K562 (cell line): ENCODE results near the gene KRT71. TPM values are rescaled to one million over a fixed set of nuclear protein-coding genes. Genes with fewer than 3 reads are reported as not detected.

Experiments used
- ATAC-seq: fragments of 200-7000 bp; cut with Tn5 transposase; 3 replicates; pipeline ENCODE4 v1.9.1; 2020; ENCODE audit warnings: moderate library complexity
- BruUV-seq: library from RNA; stranded (reverse); fragments of 400-500 nt; replicated peaks from 2 replicates; lab custom pipeline; 2021; lab: Mats Ljungman, UMichigan
- CTCF ChIA-PET: fragments of 300-600 bp; formaldehyde crosslinking; extraction: SDS; loops from one replicate; lab custom pipeline; 2021; ENCODE audit warnings: low intra/inter-chr PET ratio; lab: Yijun Ruan, JAX
- POLR2A ChIA-PET: fragments of 300-600, 350-650 bp; sonication (Branson Sonifier 250); formaldehyde crosslinking; extraction: SDS; loops from one replicate; lab custom pipeline; 2021; ENCODE audit warnings: antibody characterized with exemption, inconsistent platforms; lab: Yijun Ruan, JAX
- DNase-seq, 4 experiments: peaks; one replicate each; pipeline versions ENCODE4 v3.0.0 to v3.0.0-alpha.2; 2011 to 2018; ENCODE audit warnings: low spot score in 3 of 4, mixed read lengths in 3 of 4; ENCODE audit errors: extremely low read depth in 1 of 4
- FAIRE-seq: peaks from 2 replicates; lab custom pipeline; 2011; peaks lifted over from hg19 to GRCh38; lab: Jason Lieb, UNC
- H2AFZ ChIP-seq: 2 replicates; pipeline ENCODE4 v1.6.0; 2011; ENCODE audit warnings: low read depth, low read length, control low read depth, inconsistent platforms
- H3K27ac ChIP-seq: fragments of 200-600 bp; 3 replicates; pipeline ENCODE4 v1.8.0; 2011; ENCODE audit warnings: low read depth, mild to moderate bottlenecking, control low read depth, inconsistent platforms, low read length, moderate library complexity, mixed read lengths; ENCODE audit errors: extremely low read depth
- H3K27me3 ChIP-seq, 2 experiments: fragments of 300-600 bp in 1 of 2; 2 replicates in 1 of 2; 3 replicates in 1 of 2; pipeline versions ENCODE4 v1.6.0 to v1.8.0; 2011; ENCODE audit warnings: inconsistent platforms in 2 of 2, low read length in 2 of 2, mild to moderate bottlenecking in 1 of 2, mixed read lengths in 1 of 2, moderate library complexity in 1 of 2; ENCODE audit not compliant: control insufficient read depth in 2 of 2, insufficient read depth in 2 of 2
- H3K36me3 ChIP-seq: fragments of 300-600 bp; 3 replicates; pipeline ENCODE4 v1.8.0; 2011; ENCODE audit warnings: mild to moderate bottlenecking, low read length, inconsistent platforms; ENCODE audit not compliant: control insufficient read depth, insufficient read depth
- H3K4me1 ChIP-seq, 2 experiments: fragments of 200-600 bp in 1 of 2; replicated peaks in 1 of 2; 2 replicates in 1 of 2; 3 replicates in 1 of 2; pipeline versions ENCODE4 v1.5.1 to v1.8.0; 2011; ENCODE audit warnings: inconsistent platforms in 2 of 2, low read length in 2 of 2, mild to moderate bottlenecking in 1 of 2, mixed read lengths in 1 of 2, moderate library complexity in 1 of 2; ENCODE audit not compliant: control insufficient read depth in 2 of 2, insufficient read depth in 2 of 2
- H3K4me2 ChIP-seq: 2 replicates; pipeline ENCODE4 v1.6.1; 2011; ENCODE audit warnings: low read length, control low read depth, inconsistent platforms, mixed read lengths; ENCODE audit not compliant: insufficient read depth
- H3K4me3 ChIP-seq: fragments of 200-600 bp; sonication (generic), shearing (Covaris generic); 2 replicates; pipeline ENCODE4 v1.5.1; 2016; ENCODE audit warnings: control low read depth, inconsistent platforms
- H3K79me2 ChIP-seq: fragments of 200-600 bp; 3 replicates; pipeline ENCODE4 v1.8.0; 2011; ENCODE audit warnings: low read length, inconsistent platforms; ENCODE audit not compliant: control insufficient read depth, insufficient read depth
- H3K9ac ChIP-seq, 2 experiments: 2 replicates each; pipeline versions ENCODE4 v1.6.0 to v1.6.1; 2011; ENCODE audit warnings: low read depth in 2 of 2, low read length in 2 of 2, control low read depth in 1 of 2, inconsistent platforms in 1 of 2, mild to moderate bottlenecking in 1 of 2, mixed read lengths in 1 of 2; ENCODE audit not compliant: insufficient read depth in 1 of 2
- H3K9me1 ChIP-seq: one replicate; pipeline ENCODE4 v1.6.0; 2011; ENCODE audit warnings: inconsistent platforms, mild to moderate bottlenecking, low read length, moderate library complexity; ENCODE audit not compliant: control insufficient read depth, insufficient read depth
- H3K9me3 ChIP-seq: replicated peaks from 2 replicates; pipeline ENCODE4 v1.5.1; 2011; ENCODE audit warnings: low read depth, low read length, inconsistent platforms; ENCODE audit not compliant: control insufficient read depth, insufficient read depth
- H4K20me1 ChIP-seq: replicated peaks from 2 replicates; pipeline ENCODE4 v1.6.1; 2011; ENCODE audit warnings: low read length, inconsistent platforms, mixed read lengths; ENCODE audit not compliant: control insufficient read depth, insufficient read depth
- CBX1 ChIP-seq: sonication (generic); IDR thresholded peaks from 2 replicates; pipeline ENCODE4 v1.6.1; 2016; ENCODE audit warnings: antibody characterized with exemption, low read depth, mild to moderate bottlenecking
- FOXK2 ChIP-seq, 2 experiments: fragments of 450-650 bp; IDR thresholded peaks in 1 of 2; conservative IDR thresholded peaks in 1 of 2; 2 replicates each; pipeline ENCODE4 v1.6.1; 2016; ENCODE audit warnings: low read depth in 2 of 2, mild to moderate bottlenecking in 1 of 2
- MTA1 ChIP-seq: fragments of 450-650 bp; IDR thresholded peaks from 2 replicates; pipeline ENCODE4 v1.6.1; 2017; ENCODE audit warnings: borderline replicate concordance
- RFX7 ChIP-seq: fragments of 250-450 bp; sonication (Bioruptor Pico); IDR thresholded peaks from 2 replicates; pipeline ENCODE4 v1.5.1; 2021; ENCODE audit warnings: mild to moderate bottlenecking
- ZBTB8A ChIP-seq: fragments of 450-650 bp; IDR thresholded peaks from 2 replicates; pipeline ENCODE4 v1.6.1; 2018; ENCODE audit warnings: mild to moderate bottlenecking, moderate library complexity; ENCODE audit not compliant: partially characterized antibody
- ZFX ChIP-seq: sonication (generic); formaldehyde crosslinking; IDR thresholded peaks from 2 replicates; pipeline ENCODE4 v1.8.0; 2022; ENCODE audit warnings: mild to moderate bottlenecking, missing genetic modification reagents, moderate library complexity
- ZNF165 ChIP-seq: fragments of 250-450 bp; sonication (Bioruptor Pico); IDR thresholded peaks from 2 replicates; pipeline ENCODE4 v1.4.0; 2020; ENCODE audit warnings: borderline replicate concordance
- ZNF174 ChIP-seq: fragments of 250-450 bp; sonication (Bioruptor Pico); IDR thresholded peaks from 2 replicates; pipeline ENCODE4 v1.4.0; 2020; ENCODE audit warnings: mild to moderate bottlenecking
- ZNF354B ChIP-seq: fragments of 250-450 bp; sonication (Bioruptor Pico); IDR thresholded peaks from 2 replicates; pipeline ENCODE4 v1.4.0; 2020
- ZNF586 ChIP-seq: fragments of 450-650 bp; formaldehyde crosslinking; conservative IDR thresholded peaks from 2 replicates; pipeline ENCODE4 v1.4.0; 2020; ENCODE audit warnings: mild to moderate bottlenecking, moderate library complexity
- WGBS: fragments of 100-300 bp; shearing (Covaris generic); methylation state at CpG from one replicate; pipeline ENCODE4 v1.1.6; 2016; ENCODE audit warnings: low coverage, mixed read lengths; ENCODE audit not compliant: insufficient coverage; ENCODE audit errors: missing lambda C conversion rate; 5-methylcytosine and 5-hydroxymethylcytosine counted together
- in situ Hi-C: fragments of 300-500 bp; cut with MboI; formaldehyde crosslinking; loops from 4 replicates; pipeline ENCODE4 v1.15.0; 2018; ENCODE audit warnings: inconsistent platforms, mixed read lengths
- intact Hi-C: fragments of 100-400 bp; cut with micrococcal nuclease; formaldehyde crosslinking; loops from 2 replicates; pipeline ENCODE4 v1.14.2; 2022
- polyA plus RNA-seq, 8 experiments: library from polyadenylated mRNA; depleted of rRNA in 4 of 8; stranded (reverse) in 5 of 8; unstranded in 3 of 8; fragments of >200 nt; fragmentation: Nextera tagmentation in 2 of 8; fragmentation: Illumina TruSeq in 1 of 8; extraction: Ambion mirVana in 2 of 8; extraction: Trizol in 1 of 8; gene quantifications; 2 replicates each; pipeline versions ENCODE4 v1.2.1 to v1.2.3, GENCODE V29; 2011 to 2014; ENCODE audit warnings: inconsistent platforms in 1 of 8, missing spikeins in 1 of 8
- total RNA-seq, 7 experiments: library from RNA; depleted of rRNA in 6 of 7; stranded (reverse); fragments of >200 nt in 6 of 7; fragmentation: Illumina TruSeq in 2 of 7; extraction: Trizol in 2 of 7; gene quantifications; 2 replicates each; pipeline versions ENCODE4 v1.2.1 to v1.2.3, GENCODE V29; 2011 to 2021; ENCODE audit warnings: low replicate concordance in 1 of 7
- TF ChIP-seq, protein P1 (sequence below): sonication (generic); formaldehyde crosslinking; IDR thresholded peaks from 2 replicates; pipeline ENCODE4 v1.9.0; 2022; ENCODE audit warnings: mild to moderate bottlenecking, missing genetic modification reagents
- TF ChIP-seq, protein P2 (sequence below): sonication (generic); formaldehyde crosslinking; IDR thresholded peaks from 2 replicates; pipeline ENCODE4 v1.4.0; 2020; ENCODE audit warnings: mild to moderate bottlenecking, missing genetic modification reagents

Gene KRT71
- total and polyA plus RNA-seq, 9 of the 15 experiments (the other 6 are each of a cell fraction or from before 2014, with no cell fraction given) = not detected

DNA sequence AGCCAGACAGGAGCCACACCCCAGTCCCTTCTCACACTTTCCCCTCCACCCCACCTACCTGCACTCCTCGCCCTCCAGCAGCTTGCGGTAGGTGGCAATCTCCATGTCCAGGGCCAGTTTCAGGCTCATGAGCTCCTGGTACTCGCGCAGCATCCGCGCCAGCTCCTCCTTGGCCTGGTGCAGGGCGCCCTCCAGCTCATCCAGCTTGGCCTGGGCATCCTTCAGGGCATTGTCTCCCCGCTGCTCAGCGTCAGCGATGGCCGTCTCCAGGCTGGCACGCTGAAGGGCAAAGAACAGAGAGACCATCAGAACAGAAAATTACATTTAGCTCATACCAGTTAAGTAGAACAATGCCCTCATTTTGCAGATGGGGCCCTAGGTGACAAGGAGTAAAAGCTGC, 15.2 kb upstream of the KRT71 start:
- POLR2A ChIA-PET = interaction anchor here (0.6 kb wide), 1 partner anchor 252 kb away, joined by 3 read pairs; no protein-coding TSS in a partner anchor
- Histone ChIP-seq H3K27me3 (peaks cover 20 to 72% of the 10 kb centered on the region in 2 experiments; a peak in 4 of 5 replicates), H3K4me3 (no peak overlapping the region), H3K27ac (no peak overlapping the region), H3K4me2 (no peak overlapping the region), H3K79me2 (no peaks in the 10 kb centered on the region), H3K4me1 (peaks cover 0 to 4% of the 10 kb centered on the region in 2 experiments; a peak in 2 of 5 replicates), H2AFZ (no peak overlapping the region), H3K9me1 (peaks cover 3% of the 10 kb centered on the region), H3K9me3 (no peaks in the 10 kb centered on the region), H3K36me3 (no peaks in the 10 kb centered on the region), H4K20me1 (peaks cover 19% of the 10 kb centered on the region; the same call in 1 of the 2 replicates), H3K9ac (no peak overlapping the region)
- FAIRE-seq (no peak), ATAC-seq (no peak), DNase-seq (no peak)
- in situ Hi-C loops (no loop called here), intact Hi-C loops (no loop called here)
- TF ChIP-seq CBX1 (no peak), ZNF586 (CRISPR knock-in tag) (no peak), MTA1 (no peak), ZFX (CRISPR knock-in tag) (no peak), ZNF165 (CRISPR knock-in tag) (no peak), ZNF174 (CRISPR knock-in tag) (no peak), ZBTB8A (no peak), RFX7 (no peak), ZNF354B (CRISPR knock-in tag) (no peak), FOXK2 (conservative IDR thresholded peaks at IDR 0.05 in 1 of 2, IDR thresholded peaks at IDR 0.05 in 1 of 2; ENCODE audit: low read depth in 2 of 2) (no peak)
- TF ChIP-seq, protein P1, sequence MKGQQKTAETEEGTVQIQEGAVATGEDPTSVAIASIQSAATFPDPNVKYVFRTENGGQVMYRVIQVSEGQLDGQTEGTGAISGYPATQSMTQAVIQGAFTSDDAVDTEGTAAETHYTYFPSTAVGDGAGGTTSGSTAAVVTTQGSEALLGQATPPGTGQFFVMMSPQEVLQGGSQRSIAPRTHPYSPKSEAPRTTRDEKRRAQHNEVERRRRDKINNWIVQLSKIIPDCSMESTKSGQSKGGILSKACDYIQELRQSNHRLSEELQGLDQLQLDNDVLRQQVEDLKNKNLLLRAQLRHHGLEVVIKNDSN (CRISPR knock-in tag) = no peak
- TF ChIP-seq, protein P2, sequence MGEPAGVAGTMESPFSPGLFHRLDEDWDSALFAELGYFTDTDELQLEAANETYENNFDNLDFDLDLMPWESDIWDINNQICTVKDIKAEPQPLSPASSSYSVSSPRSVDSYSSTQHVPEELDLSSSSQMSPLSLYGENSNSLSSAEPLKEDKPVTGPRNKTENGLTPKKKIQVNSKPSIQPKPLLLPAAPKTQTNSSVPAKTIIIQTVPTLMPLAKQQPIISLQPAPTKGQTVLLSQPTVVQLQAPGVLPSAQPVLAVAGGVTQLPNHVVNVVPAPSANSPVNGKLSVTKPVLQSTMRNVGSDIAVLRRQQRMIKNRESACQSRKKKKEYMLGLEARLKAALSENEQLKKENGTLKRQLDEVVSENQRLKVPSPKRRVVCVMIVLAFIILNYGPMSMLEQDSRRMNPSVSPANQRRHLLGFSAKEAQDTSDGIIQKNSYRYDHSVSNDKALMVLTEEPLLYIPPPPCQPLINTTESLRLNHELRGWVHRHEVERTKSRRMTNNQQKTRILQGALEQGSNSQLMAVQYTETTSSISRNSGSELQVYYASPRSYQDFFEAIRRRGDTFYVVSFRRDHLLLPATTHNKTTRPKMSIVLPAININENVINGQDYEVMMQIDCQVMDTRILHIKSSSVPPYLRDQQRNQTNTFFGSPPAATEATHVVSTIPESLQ = no peak
- CTCF ChIA-PET = no interaction called here
- BruUV-seq = no TSS peak
- 0% methylated on average over 12 of the region's 12 CpGs for WGBS
